Choroid plexus epithelial cell (primary cell): ENCODE measurements around the gene ORAI3.

Source experiments
- DNase-seq: peaks from one replicate; pipeline ENCODE4 v3.0.0-alpha.2; 2010; ENCODE audit warnings: low read depth
- H3K4me3 ChIP-seq: 2 replicates; pipeline ENCODE4 v1.5.1; 2011; ENCODE audit warnings: low read depth, mild to moderate bottlenecking, control low read depth, low read length, moderate library complexity
- CTCF ChIP-seq: conservative IDR thresholded peaks from 2 replicates; pipeline ENCODE4 v1.5.1; 2011; ENCODE audit warnings: low read depth, mild to moderate bottlenecking, control low read depth, inconsistent platforms, low read length, moderate library complexity

ORAI3 gene

GRCh38 chr16:30998852-30999761 is 50.2 kb downstream of the ORAI3 start:
- no peak for TF ChIP-seq CTCF
- no peak overlapping the region for H3K4me3 ChIP-seq
- no peak for DNase-seq

DNA sequence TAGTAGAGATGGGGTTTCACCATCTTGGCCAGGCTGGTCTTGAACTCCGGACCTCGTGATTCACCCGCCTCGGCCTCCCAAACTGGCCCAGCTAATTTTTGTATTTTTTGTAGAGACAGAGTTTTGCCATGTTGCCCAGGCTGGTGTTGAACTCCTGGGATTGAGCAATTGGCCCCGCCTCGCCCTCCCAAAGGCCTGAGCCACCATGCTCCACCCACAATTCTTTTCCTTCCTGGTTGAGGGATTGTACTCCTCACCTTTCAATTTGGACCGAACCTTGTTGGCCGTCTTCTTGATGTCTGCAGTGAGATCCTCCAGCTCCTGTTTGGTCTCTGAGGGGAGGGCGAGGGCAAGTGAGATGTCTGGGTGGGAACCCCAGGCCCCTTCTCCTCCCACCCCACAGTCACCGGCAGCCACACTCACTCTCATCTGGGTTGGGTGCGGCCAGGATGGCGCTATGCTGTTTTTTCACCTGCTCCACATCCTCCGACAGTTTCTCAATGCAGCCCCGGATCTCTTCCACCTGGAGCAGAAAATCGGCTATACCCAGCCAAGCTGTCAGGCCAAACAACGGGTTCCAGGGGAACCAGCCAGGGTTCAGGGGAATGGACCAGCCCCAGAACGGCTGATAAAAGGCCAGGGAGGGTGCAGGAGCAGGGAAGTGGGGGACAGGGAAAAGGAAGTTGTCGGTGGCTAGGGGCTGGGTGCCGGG is 52.0 kb downstream of the ORAI3 start:
- H3K4me3 ChIP-seq, result no peak overlapping the region
- TF ChIP-seq CTCF, result no peak

DNA sequence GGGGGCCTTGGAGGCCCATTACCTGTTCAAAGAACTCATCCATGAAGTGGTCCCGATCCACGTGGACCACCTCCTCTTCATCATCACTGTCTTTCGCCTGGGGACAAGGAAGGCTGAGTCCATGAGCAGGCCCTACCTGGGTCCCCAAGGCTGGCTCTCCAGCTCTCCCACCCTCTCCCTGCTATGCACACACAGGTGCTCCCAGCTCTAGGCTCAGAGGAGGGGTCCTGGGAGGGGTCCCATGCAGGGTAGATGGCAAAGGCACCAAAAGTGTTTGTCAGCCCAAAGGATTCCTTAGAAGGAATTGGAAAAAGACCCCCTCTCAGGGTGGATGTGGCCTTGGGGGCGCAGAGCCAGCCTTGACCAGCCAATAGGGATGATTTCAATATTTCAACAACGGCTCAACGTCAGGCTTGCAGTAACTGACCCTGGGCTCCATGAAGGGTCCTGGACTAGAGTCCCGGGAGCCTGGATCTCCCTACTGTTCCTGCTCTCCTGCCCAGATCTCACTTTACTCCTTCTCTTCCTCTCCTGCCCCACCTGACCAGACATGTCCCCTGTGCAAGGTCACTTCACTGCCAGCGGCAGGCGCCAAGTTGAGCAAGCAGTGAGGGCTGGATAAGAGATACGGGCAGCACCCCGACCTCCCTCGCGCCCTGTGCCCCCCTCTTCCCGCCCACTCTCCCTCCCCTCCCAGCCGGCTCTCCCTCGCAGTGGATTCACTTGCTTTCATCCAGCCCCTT is 52.8 kb downstream of the ORAI3 start:
- no peak for TF ChIP-seq CTCF
- DNase-seq, result no peak
- H3K4me3 ChIP-seq, result no peak overlapping the region

More for the DNA sequence above, 52.0 kb downstream of the ORAI3 start:
- no peak for DNase-seq

- H3K4me3 ChIP-seq, result no peak overlapping the region
- no peak for TF ChIP-seq CTCF
- DNase-seq, result no peak
Observed at GRCh38 chr16:31002250-31002700, 53.4 kb downstream of the ORAI3 start.

DNA sequence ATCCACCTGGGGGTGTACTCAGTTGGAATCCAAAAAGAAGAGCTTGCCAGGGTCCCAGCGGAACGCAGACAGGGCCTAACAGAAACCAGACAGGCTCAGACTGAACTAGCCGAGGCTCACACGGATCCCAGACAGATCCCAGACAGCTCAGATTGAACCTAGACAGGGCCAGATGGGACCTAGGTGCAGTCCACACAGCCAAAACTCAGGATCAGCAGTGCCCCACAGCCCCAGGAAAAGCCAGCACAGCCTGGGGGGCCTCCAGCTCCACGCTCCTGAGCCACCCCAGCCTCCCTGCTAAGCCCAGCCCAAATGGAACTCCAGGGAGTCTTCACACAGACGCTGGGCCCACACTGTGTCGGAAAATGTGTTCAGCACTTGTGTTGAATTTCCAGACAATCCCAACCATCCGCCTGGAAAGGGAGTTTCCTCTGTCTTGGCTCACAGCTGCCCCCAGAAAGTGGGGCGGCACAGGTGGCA is 54.0 kb downstream of the ORAI3 start:
- TF ChIP-seq CTCF, result no peak
- H3K4me3 ChIP-seq, result no peak overlapping the region
- DNase-seq, result no peak

DNA sequence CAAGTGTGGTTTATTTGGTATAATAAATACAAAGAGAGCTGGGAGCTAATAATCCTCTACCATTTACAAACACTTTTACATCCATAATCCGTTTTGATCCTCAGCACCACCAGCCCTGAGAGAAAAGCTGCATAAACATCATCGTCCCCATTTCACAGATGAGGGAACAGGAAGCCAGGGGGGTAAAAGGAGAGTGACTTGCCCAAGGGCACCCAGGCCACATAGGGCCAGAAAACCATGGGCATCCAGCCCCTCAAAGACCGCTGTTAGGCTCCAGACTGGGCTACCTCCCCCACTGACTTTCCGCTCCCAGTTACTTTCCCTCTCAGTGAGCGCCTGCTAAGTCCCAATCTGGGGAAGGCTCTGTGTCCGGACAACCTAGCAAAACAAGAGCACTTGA is 54.9 kb downstream of the ORAI3 start:
- DNase-seq, result no peak

More for the DNA sequence above, 54.9 kb downstream of the ORAI3 start:
- no peak for TF ChIP-seq CTCF
- no peak overlapping the region for H3K4me3 ChIP-seq
